ENCODE data around the gene HSFX3. TPM values are rescaled to one million over a fixed set of nuclear protein-coding genes. Genes with fewer than 3 reads are reported as not detected.

Gene HSFX3
- total RNA-seq, 1 donor = not detected

Other genes starting within 250 kb of the HSFX3 start
- 120 TPM for gene IDS, start 44.6 kb downstream of the HSFX3 start, total RNA-seq
- 23.2 TPM for gene EOLA1, start 8.9 kb downstream of the HSFX3 start, total RNA-seq
- gene MAGEA9B, start 37.5 kb upstream of the HSFX3 start, total RNA-seq = not detected
- not detected for gene HSFX2, start 45.4 kb upstream of the HSFX3 start, total RNA-seq
- 26.9 TPM for gene TMEM185A, start 81.9 kb upstream of the HSFX3 start, total RNA-seq
- gene MAGEA11, start 162.1 kb upstream of the HSFX3 start, total RNA-seq = not detected
- gene HSFX1, start 224.1 kb upstream of the HSFX3 start, total RNA-seq = 1.6 TPM
- not detected for gene MAGEA9, start 232.0 kb upstream of the HSFX3 start, total RNA-seq

Data from hematopoietic multipotent progenitor cell (in vitro differentiated cells).